ENCODE measurements around the gene MEGF9.

DNA sequence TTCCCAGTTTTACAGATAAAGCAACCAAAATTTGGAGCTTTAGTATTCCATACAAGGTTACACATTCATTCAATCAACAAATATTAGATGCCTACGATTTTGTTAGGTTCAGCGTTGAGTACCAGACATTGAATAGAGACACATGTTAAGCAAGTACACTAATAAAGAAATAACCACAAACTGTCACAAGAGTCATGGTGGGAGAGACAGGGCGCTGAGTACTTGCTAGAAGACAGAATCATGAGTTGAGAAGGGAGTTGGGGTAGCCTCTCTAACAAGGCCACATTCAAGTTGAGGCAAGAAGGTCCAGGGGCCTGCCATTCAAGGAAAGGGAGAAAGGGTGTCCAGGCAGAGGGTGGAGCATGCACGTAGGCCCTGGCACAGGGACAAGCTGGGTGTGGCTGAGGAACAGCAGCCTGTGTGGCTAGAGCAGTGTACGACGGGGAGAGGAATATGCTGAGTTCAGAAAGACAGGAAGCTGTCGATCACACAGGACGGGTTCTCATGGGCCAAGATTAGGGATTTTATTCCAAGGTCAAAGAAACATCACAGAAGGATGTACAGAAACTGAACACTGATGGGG, 151.3 kb downstream of the MEGF9 start:
- TF ChIP-seq, protein P1, sequence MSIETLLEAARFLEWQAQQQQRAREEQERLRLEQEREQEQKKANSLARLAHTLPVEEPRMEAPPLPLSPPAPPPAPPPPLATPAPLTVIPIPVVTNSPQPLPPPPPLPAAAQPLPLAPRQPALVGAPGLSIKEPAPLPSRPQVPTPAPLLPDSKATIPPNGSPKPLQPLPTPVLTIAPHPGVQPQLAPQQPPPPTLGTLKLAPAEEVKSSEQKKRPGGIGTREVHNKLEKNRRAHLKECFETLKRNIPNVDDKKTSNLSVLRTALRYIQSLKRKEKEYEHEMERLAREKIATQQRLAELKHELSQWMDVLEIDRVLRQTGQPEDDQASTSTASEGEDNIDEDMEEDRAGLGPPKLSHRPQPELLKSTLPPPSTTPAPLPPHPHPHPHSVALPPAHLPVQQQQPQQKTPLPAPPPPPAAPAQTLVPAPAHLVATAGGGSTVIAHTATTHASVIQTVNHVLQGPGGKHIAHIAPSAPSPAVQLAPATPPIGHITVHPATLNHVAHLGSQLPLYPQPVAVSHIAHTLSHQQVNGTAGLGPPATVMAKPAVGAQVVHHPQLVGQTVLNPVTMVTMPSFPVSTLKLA (IDR thresholded peaks at IDR 0.05) = no peak
- TF ChIP-seq ZNF644 (CRISPR knock-in tag; IDR thresholded peaks at IDR 0.05; ENCODE audit: low read depth) = no peak
- TF ChIP-seq, protein P2, sequence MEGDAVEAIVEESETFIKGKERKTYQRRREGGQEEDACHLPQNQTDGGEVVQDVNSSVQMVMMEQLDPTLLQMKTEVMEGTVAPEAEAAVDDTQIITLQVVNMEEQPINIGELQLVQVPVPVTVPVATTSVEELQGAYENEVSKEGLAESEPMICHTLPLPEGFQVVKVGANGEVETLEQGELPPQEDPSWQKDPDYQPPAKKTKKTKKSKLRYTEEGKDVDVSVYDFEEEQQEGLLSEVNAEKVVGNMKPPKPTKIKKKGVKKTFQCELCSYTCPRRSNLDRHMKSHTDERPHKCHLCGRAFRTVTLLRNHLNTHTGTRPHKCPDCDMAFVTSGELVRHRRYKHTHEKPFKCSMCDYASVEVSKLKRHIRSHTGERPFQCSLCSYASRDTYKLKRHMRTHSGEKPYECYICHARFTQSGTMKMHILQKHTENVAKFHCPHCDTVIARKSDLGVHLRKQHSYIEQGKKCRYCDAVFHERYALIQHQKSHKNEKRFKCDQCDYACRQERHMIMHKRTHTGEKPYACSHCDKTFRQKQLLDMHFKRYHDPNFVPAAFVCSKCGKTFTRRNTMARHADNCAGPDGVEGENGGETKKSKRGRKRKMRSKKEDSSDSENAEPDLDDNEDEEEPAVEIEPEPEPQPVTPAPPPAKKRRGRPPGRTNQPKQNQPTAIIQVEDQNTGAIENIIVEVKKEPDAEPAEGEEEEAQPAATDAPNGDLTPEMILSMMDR (CRISPR knock-in tag; IDR thresholded peaks at IDR 0.05) = no peak
- TF ChIP-seq MYC (CRISPR knock-in tag; IDR thresholded peaks at IDR 0.05; ENCODE audit: borderline replicate concordance) = no peak
- TF ChIP-seq POLR2AphosphoS5 (IDR thresholded peaks at IDR 0.05; ENCODE audit: low read depth, low read length) = no peak
- no peak for TF ChIP-seq FIP1L1 (IDR thresholded peaks at IDR 0.05; ENCODE audit: borderline replicate concordance, insufficient read depth, low read depth, low read length)
- no peak for TF ChIP-seq ETV6 (CRISPR knock-in tag; conservative IDR thresholded peaks at IDR 0.05)
- TF ChIP-seq, protein P3, sequence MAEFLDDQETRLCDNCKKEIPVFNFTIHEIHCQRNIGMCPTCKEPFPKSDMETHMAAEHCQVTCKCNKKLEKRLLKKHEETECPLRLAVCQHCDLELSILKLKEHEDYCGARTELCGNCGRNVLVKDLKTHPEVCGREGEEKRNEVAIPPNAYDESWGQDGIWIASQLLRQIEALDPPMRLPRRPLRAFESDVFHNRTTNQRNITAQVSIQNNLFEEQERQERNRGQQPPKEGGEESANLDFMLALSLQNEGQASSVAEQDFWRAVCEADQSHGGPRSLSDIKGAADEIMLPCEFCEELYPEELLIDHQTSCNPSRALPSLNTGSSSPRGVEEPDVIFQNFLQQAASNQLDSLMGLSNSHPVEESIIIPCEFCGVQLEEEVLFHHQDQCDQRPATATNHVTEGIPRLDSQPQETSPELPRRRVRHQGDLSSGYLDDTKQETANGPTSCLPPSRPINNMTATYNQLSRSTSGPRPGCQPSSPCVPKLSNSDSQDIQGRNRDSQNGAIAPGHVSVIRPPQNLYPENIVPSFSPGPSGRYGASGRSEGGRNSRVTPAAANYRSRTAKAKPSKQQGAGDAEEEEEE (CRISPR knock-in tag; IDR thresholded peaks at IDR 0.05; ENCODE audit: borderline replicate concordance) = no peak
